Measurements from ENCODE around the gene PBX4.
"Not testable (repeated sequence)": the region's sequence is repeated elsewhere in the genome, so short reads cannot be mapped to it uniquely, and the experiment has no call there.

Gene PBX4

GRCh38 chr19:19627621-19628500 is 9.4 kb upstream of the PBX4 start, which contains the start of gene LPAR2:
Gene LPAR2 (minus strand): TSS chr19:19628220. CDS start chr19:19627275, 945 bp downstream.
- DNase-seq (ENCODE audit: low read depth in 2 of 2) = peak; percentile 43 to 75

GRCh38 chr19:19626516-19627472 is 8.3 kb upstream of the PBX4 start:
- no peak for DNase-seq (ENCODE audit: low read depth in 2 of 2)

GRCh38 chr19:19624032-19624570 is 5.6 kb upstream of the PBX4 start:
- DNase-seq (ENCODE audit: low read depth in 2 of 2) = no peak

GRCh38 chr19:19623383-19623782 is 4.9 kb upstream of the PBX4 start:
- no peak for DNase-seq (ENCODE audit: low read depth in 2 of 2)

- DNase-seq (ENCODE audit: low read depth in 2 of 2) = no peak
These were observed 1.3 kb upstream of the PBX4 start for GRCh38 chr19:19619849-19620210.

- DNase-seq (ENCODE audit: low read depth in 2 of 2) = no peak
These were observed 828 bp upstream of the PBX4 start for GRCh38 chr19:19619181-19619848.

GRCh38 chr19:19615086-19615485 is 3.4 kb downstream of the PBX4 start:
- DNase-seq (ENCODE audit: low read depth in 2 of 2) = peak in 1 of 2 donors; percentile 46

- DNase-seq (ENCODE audit: low read depth in 2 of 2) = no peak
These were observed 5.0 kb downstream of the PBX4 start for GRCh38 chr19:19613506-19613905.

- no peak for DNase-seq (ENCODE audit: low read depth in 2 of 2)
These were observed 7.9 kb downstream of the PBX4 start for GRCh38 chr19:19610376-19611202.

GRCh38 chr19:19606686-19607085 is 11.8 kb downstream of the PBX4 start:
- not testable (repeated sequence) for DNase-seq (ENCODE audit: low read depth in 2 of 2)

GRCh38 chr19:19606021-19606420 is 12.5 kb downstream of the PBX4 start:
- peak in 1 of 2 donors; percentile 40 for DNase-seq (ENCODE audit: low read depth in 2 of 2)

GRCh38 chr19:19602713-19603324 is 15.7 kb downstream of the PBX4 start:
- no peak for DNase-seq (ENCODE audit: low read depth in 2 of 2)

GRCh38 chr19:19602136-19602712 is 16.3 kb downstream of the PBX4 start:
- DNase-seq (ENCODE audit: low read depth in 2 of 2) = no peak

GRCh38 chr19:19600793-19601330 is 17.6 kb downstream of the PBX4 start:
- DNase-seq (ENCODE audit: low read depth in 2 of 2) = no peak

- peak; percentile 46 to 55 for DNase-seq (ENCODE audit: low read depth in 2 of 2)
These were observed 19.6 kb downstream of the PBX4 start for GRCh38 chr19:19598728-19599451.

GRCh38 chr19:19597809-19598306 is 20.6 kb downstream of the PBX4 start:
- DNase-seq (ENCODE audit: low read depth in 2 of 2) = peak in 1 of 2 donors; percentile 42

- no peak for DNase-seq (ENCODE audit: low read depth in 2 of 2)
These were observed 23.3 kb downstream of the PBX4 start for GRCh38 chr19:19595171-19595701.

GRCh38 chr19:19594381-19594780 is 24.1 kb downstream of the PBX4 start:
- DNase-seq (ENCODE audit: low read depth in 2 of 2) = no peak
